GM13977 (cell line): ENCODE measurements around the gene DNAJC13.
A peak's percentile ranks its signal among the peaks of the same experiment; 100 is the strongest.

Experiments used
- DNase-seq: peaks from one replicate; pipeline ENCODE4 v3.0.0; 2012; ENCODE audit warnings: low spot score
- CTCF ChIP-seq: IDR thresholded peaks from 2 replicates; pipeline ENCODE4 v1.5.1; 2012; ENCODE audit warnings: mild to moderate bottlenecking, control low read depth; ENCODE audit not compliant: insufficient read depth; ENCODE audit errors: extremely low read depth, missing control alignments
- in situ Hi-C: fragments of 300-500 bp; cut with MboI; formaldehyde crosslinking; loops from one replicate; pipeline ENCODE4 v1.12.0; 2022; ENCODE audit warnings: low sequenced_read_pairs, low pct_unique_long_range_greater_than_20kb, mixed read lengths, inconsistent platforms; ENCODE audit not compliant: unreplicated experiment

The DNAJC13 gene

DNA sequence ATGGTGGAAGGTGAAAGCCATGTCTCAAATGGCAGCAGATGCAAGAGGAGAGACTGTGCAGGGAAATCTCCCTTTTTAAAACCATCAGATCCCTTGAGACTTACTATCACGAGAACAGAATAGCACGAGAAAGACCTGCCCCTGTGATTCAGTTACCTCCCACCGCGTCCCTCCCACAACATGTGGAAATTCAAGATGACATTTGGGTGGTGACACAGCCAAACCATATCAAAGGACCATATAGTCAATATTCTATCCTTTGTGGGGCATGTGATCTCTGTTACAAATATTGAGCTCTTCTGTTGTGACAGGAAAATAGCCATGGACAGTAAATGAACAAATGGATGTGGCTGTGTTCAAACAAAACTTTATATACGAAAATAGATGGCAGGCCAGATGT, 102.6 kb downstream of the DNAJC13 start:
- TF ChIP-seq CTCF, result no peak
- no peak for DNase-seq
- in situ Hi-C loops, result no loop called here

- no peak for TF ChIP-seq CTCF
- DNase-seq, result no peak
- in situ Hi-C loops, result no loop called here
These were observed 104.6 kb downstream of the DNAJC13 start for GRCh38 chr3:132521901-132522300.

DNA sequence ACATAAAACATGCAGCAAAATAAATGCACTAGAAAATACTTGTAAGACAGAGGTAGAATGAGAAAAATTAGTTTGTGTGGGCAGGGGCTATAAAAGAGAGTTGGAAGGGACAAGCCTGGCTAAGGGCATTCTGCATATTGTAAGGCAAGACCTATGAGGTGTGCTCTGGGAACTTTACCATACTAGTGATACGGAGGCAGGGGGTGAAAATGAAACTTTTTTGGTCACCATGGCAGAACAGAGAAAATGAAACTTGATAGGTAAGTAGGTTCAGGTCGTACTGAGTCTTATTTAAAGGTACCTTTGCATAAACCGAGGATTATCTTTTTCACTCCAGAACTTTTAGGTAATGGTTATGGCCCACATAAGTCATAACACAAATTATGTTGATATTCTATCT, 105.1 kb downstream of the DNAJC13 start:
- DNase-seq, result peak; percentile 26
- no peak for TF ChIP-seq CTCF
- in situ Hi-C loops, result no loop called here

DNA sequence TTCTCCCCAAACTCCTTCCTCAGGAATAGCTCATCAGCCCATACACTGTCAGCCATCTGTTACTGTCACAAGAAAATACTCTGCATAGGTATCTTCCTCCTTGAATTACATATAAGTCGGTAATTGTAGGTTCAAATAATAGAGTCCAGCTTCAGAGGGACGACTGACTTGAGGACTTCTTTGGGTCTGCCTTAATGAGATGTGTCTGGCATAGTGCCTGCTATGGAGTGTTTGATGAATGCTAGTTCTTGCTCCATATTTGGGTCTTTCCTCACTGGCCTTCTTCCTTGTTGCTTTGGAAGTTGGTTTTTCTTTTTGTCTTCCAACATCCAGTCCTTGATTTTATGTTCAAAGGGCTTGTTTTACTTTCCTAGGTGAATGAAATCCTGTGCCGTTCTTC, 113.3 kb downstream of the DNAJC13 start:
- TF ChIP-seq CTCF, result no peak
- in situ Hi-C loops, result no loop called here
- DNase-seq, result no peak

DNA sequence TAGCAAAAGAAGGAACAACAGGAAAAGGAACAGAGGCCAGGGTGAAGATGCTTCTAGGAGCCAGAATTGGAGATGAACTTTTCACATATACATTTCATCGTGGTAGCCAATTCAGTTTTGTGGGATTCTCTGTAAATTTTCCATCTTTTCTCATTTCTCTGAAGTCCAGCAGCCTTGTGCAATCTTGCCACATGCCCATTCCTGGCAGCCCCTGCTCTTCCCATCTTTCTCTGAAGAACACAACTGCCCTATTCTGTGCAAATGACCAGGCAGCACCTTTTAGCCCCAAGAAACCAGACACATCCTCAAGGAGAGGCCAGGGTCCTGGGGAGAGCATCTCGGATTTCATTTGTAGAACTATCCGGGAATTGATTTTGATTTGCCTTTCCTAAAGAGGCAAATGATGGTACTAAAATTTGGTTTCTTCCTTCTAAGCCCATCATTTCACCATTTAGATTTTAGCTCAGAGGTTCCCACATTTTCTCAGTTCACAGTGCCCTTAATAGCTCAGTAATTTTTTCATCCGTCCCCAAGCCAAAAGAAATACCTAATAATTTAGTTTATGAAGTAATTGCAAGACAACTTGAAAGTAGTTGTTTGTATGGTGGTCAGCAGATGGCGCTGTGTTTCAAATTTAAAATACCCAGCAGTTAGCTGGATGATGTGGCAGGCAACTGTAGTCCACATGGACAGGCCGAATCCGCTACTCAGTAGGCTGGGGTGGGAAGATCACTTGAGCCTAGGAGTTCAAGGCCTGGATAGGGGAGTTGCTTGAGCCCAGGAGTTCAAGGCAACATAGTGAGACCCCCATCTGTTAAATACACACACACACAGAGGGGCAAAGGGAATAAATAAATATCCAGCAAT, 118.5 kb downstream of the DNAJC13 start:
- TF ChIP-seq CTCF, result peak; percentile 65
- in situ Hi-C loops, result loop anchor here (5.0 kb wide), 1 partner anchor 116 kb away; no protein-coding TSS in a partner anchor
- DNase-seq, result peak; percentile 33

DNA sequence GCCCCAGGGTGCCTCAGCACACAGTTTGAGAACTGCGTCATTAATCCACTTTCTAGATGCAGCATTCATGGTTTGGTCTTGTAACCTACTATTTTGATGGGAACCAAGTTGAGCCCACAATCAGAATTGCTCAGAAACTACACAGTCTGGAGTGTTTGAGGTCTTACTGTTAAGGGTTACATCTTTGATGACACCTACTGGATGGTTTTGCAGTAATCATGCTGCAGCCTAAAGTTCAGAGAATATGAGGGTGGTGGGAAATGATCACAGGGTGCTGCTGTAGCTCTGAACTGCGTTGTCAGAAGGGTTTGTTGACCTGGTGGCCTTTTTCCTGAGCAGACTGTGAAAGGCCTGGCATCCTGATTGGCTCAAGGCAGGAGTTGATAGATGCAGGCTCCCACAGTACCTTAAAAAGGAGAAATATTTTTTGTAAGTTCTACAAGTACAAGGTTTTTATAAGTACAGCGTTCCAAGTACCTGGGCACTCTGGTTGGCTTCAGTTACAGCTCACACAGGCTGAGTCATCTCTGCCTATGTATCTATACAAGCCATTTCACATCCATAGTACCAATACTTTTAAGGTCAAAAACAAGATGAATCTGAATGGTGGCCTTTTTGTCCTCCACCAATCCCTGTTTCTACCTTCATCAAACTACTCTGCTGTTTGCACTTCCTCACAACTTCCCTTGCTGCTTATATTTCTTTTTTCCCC, 119.3 kb downstream of the DNAJC13 start:
- in situ Hi-C loops, result loop anchor here (5.0 kb wide), 1 partner anchor 116 kb away; no protein-coding TSS in a partner anchor
- no peak for TF ChIP-seq CTCF
- no peak for DNase-seq
